Measurements from ENCODE around the gene TDRD10.

- no peak for TF ChIP-seq CTCF (IDR thresholded peaks at IDR 0.05; ENCODE audit: insufficient read depth, low read depth, low read length)
- TF ChIP-seq EZH2 (IDR thresholded peaks at IDR 0.05; ENCODE audit: insufficient read depth, low read length) = no peak
These were observed 48.1 kb downstream of the TDRD10 start for GRCh38 chr1:154550070-154550469.

All from astrocyte (in vitro differentiated cells and primary cell).